GM10248 (cell line): ENCODE data around the gene CIB1.
A peak's percentile ranks its signal among the peaks of the same experiment; 100 is the strongest.

Experiments
- CTCF ChIA-PET: fragments of 300-600 bp; sonication (Branson Sonifier 250); formaldehyde crosslinking; extraction: SDS; loops from one replicate; lab custom pipeline; 2021; ENCODE audit warnings: antibody characterized with exemption; lab: Yijun Ruan, JAX
- POLR2A ChIA-PET: fragments of 350-650 bp; sonication (Branson Sonifier 250); formaldehyde crosslinking; extraction: SDS; loops from one replicate; lab custom pipeline; 2020; ENCODE audit warnings: antibody characterized with exemption; lab: Yijun Ruan, JAX
- DNase-seq: peaks from one replicate; pipeline ENCODE4 v3.0.0; 2012; ENCODE audit errors: extremely low spot score
- CTCF ChIP-seq: IDR thresholded peaks from 2 replicates; pipeline ENCODE4 v1.5.1; 2012; ENCODE audit warnings: mild to moderate bottlenecking, low read depth; ENCODE audit errors: extremely low read depth, missing control alignments, control extremely low read depth

CIB1 gene

GRCh38 chr15:90259524-90259923 is 25.8 kb upstream of the CIB1 start:
- ChIA-PET POLR2A (no interaction called here), CTCF (interaction anchor here (2.9 kb wide), 1 partner anchor 11 kb away, joined by 10 read pairs; the partner anchor contains the start of gene TTLL13)
- no peak for TF ChIP-seq CTCF
- DNase-seq: peak; percentile 40

- no peak for TF ChIP-seq CTCF
- no peak for DNase-seq
- CTCF ChIA-PET: interaction anchor here (2.9 kb wide), 1 partner anchor 9 kb away, joined by 10 read pairs; the partner anchor contains the start of gene TTLL13
- POLR2A ChIA-PET: no interaction called here
Measured at GRCh38 chr15:90257776-90258175, 24.0 kb upstream of the CIB1 start.

GRCh38 chr15:90249203-90249863 is 15.6 kb upstream of the CIB1 start, which contains the start of gene TTLL13:
Gene TTLL13, plus strand, starts transcription at chr15:90249556. Its CDS starts 1,075 bp downstream, at chr15:90250631.
- ChIA-PET POLR2A (interaction anchor here (0.6 to 1.0 kb wide), 3 partner anchors 12 to 21 kb away, joined by 3 read pairs; partner anchors contain the start of gene CIB1), CTCF (interaction anchor here (1.1 to 2.3 kb wide), 9 partner anchors 9 to 101 kb away, joined by 3 to 10 read pairs (median 3); no protein-coding TSS in a partner anchor)
- TF ChIP-seq CTCF: no peak
- DNase-seq: peak; percentile 55

GRCh38 chr15:90248789-90249202 is 15.1 kb upstream of the CIB1 start:
- DNase-seq: no peak
- no peak for TF ChIP-seq CTCF
- POLR2A ChIA-PET: interaction anchor here (0.5 to 1.0 kb wide), 4 partner anchors 13 to 270 kb away, joined by 3 to 8 read pairs (median 3); partner anchors contain the start of gene CIB1
- CTCF ChIA-PET: interaction anchor here (1.0 to 2.3 kb wide), 11 partner anchors 10 to 234 kb away, joined by 3 to 10 read pairs (median 4); no protein-coding TSS in a partner anchor

- no peak for TF ChIP-seq CTCF
- CTCF ChIA-PET: interaction anchor here (1.1 to 2.8 kb wide), 2 partner anchors 11 to 39 kb away, joined by 3 to 10 read pairs; partner anchors contain the start of genes CIB1 and GDPGP1
- no peak for DNase-seq
- POLR2A ChIA-PET: interaction anchor here (0.6 to 1.0 kb wide), 2 partner anchors 10 to 19 kb away, joined by 3 to 7 read pairs; partner anchors contain the start of gene CIB1
Measured at GRCh38 chr15:90243943-90244639, 10.3 kb upstream of the CIB1 start.
